Fibroblast of skin of abdomen (primary cell): Measurements from ENCODE around the gene RPS29. TPM values are rescaled to one million over a fixed set of nuclear protein-coding genes. Genes with fewer than 3 reads are reported as not detected.
"Not testable (repeated sequence)": the region's sequence is repeated elsewhere in the genome, so short reads cannot be mapped to it uniquely, and the experiment has no call there.

ENCODE experiments used
- DNase-seq: peaks from one replicate; pipeline ENCODE4 v3.0.0-alpha.2; 2013
- polyA plus RNA-seq, 2 experiments: library from polyadenylated mRNA; unstranded; fragments of 120-200 nt; gene quantifications; one replicate each; pipeline ENCODE4 v1.2.1, GENCODE V29; 2013; ENCODE audit not compliant: insufficient read length in 2 of 2

Gene RPS29
- polyA plus RNA-seq (2013, experiment 1 of 2; ENCODE audit: insufficient read length), result 1,458 TPM
- 1,368 TPM for polyA plus RNA-seq (2013, experiment 2 of 2; ENCODE audit: insufficient read length)

DNA sequence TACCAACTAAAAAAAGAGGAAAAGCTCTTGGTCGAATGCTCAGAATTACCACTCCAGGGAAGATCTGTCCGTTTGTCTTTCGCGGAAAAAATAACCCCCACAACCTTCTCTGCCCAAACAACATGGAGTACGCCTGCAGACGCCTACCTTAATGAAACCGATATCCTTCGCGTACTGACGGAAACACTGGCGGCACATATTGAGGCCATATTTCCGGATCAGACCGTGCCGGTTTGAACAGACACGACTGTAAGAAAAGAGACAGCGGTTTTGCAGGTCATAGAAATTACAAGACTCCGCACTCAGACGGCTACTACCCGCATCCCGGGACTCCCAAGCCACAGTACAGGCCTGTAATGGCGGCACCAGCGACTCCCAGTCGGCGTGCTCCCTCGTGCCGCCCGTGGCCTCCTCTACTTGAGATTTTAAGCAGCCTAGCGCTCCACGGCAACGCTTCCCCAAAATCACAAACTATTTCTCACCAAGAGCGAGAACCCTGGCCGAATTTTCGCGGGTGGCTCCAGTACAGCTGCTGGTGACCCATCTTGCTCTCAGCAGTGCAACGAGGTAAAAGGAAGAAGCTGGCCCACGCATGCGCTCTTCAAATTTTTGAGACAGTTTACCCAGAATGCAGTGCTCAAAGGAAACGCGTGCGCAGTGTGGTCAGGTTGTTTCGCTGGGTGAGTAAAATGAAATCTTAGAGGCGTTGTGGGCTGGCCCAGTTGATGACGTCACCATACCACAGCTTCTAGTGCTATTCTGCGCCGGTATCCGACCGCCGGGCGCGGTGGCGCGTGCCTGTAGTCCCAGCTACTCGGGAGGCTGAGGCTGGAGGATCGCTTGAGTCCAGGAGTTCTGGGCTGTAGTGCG, at the start of gene RPS29:
Gene RPS29, minus strand, starts transcription at position 578 of the 870 bp plus-strand sequence. Its CDS starts 34 bp downstream, at position 544.
- peak; percentile 99 for DNase-seq

DNA sequence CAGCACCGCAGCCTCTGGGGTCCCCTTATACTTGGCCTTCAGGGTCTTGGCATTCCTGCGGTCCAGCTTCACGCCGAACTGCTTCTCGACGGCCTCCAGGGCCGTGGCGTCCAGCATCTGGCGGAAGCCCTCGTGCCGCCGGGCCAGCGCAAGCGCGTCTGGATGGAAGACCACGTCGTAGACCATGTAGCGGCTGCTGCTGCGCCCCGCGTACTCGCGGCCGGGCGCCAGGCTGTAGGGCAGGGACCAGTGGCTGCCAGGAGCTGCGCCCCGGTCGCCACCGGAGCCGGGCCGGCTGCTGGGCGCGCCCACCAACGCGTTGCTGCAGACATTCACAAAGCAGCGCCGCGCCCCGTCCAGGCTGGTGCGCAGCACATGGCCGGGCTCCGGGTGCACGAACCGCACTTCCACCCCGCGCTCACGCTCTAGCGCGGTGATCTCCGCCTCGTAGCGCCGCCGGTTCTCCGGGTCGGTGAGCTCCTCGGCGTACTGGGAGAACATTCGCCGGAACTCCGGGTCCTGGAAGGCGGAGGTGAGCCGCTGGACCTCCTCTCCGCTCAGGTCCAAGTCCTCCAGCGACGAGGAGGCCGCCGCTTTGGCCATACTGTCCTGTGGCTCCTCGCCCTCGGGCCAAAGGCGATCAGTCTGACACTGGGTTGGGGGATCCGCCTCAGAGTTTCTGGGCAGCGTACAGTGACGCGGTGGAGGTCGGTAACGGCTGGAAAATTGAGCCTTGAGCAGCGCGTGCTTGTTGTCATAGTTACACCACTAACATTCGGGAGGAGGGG, 48.6 kb upstream of the RPS29 start, which contains the start of gene DNAAF2:
Gene DNAAF2, minus strand, starts transcription at position 698 of the 788 bp plus-strand sequence. Its CDS starts 95 bp downstream, at position 603.
- peak; percentile 64 for DNase-seq

DNA sequence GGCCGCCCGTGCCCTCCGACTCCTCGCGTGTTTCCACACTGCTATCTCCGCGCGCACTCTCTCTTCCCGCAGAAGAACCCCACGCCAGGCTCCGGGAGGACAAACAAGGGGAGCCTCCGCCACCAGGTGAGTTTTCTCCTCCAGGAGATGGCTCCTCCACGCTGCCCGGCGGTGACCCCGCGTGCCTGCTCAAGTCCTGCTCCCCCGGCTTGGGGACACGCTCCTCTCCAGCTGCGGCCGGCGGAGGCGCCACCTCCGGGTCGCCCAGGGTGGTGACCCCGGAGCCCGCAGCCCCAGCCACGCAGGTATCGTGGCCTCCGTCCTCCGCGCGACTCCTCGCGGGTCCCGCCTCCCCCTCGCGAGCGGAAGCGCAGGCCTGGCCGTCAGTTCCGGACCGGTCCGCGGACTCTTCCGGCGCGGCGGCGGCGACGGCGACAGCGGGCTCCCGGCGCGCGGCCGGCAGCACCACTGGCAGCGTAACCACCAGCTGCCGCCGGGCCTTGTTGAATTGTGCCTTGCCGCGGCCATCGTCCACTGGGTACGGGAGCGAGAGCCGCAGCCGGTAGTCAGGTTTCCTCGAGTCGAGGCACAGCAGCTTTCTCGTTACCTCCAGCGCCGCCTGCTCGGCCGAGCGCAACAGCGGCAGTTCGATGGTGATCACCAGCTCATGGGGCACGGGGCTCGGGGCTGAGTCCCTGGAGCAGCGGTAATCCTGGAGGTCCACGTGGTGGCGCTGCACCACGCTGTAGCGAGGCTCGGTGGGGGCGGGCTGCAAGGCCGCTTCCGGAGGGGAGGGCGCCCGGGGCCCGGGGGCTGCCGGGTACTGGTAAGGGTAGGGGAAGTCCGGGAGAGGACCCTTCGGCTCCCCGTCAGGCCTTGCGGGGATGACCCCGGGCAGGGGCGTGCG, 47.7 kb upstream of the RPS29 start:
- peak; percentile 95 for DNase-seq

DNA sequence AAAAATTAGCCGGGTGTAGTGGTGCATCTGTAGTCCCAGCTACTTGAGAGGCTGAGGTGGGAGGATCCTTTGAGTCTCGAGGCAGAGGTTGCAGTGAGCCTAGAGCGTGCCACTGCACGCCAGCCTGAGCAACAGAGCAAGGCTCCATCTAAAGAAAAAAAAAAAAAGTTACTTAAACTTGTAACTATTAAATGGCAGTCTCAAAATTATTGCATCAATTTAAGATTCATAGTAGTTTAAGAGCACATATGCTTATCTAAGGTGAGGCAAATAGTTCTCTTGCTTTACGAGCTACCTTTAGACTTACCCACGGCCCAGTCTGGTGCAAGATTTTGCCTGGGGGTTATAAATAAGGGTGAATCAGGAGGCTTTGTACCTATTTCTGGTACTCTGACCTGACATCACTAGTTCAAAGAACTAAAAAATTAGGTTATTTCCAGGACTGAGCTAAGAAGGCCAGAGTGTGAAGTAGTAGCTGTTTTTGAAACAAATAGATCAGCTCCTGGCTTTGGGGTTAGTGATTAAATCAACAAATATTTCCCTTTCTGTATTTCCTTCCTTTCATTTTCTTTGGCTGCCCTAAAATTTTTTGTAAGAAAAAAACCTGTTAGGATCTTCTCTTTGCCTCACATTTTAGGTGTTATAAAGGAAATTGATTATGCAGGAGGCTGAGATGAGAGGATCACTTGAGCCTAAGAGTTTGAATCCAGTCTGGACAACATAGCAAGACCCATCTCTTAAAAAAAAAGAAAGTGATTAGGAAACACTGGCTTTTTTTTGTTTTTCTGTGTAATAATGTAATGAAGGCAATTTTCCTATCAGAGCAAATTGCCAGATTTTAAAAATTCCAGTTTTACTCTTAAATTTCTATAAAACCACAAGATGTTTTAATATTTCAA, 38.0 kb upstream of the RPS29 start:
- no peak for DNase-seq

DNA sequence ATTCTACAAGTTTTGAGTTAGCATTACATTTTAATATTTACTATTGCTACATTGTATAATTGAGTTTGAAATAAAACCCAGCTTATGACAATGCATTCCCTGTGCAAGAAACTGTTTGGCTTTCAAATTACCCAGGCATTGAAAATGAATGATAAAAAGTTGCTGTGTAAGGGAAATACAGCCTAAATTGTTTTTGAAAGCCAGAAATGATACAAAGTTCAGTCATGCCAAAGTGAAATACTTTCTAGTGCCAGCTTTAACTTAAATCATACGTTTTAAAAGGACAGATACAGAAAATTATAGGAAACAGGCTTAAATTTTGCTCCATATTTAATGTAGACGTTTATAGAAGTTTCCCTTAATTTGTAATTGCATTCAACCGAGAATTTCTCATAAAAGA, 37.2 kb upstream of the RPS29 start:
- no peak for DNase-seq

DNA sequence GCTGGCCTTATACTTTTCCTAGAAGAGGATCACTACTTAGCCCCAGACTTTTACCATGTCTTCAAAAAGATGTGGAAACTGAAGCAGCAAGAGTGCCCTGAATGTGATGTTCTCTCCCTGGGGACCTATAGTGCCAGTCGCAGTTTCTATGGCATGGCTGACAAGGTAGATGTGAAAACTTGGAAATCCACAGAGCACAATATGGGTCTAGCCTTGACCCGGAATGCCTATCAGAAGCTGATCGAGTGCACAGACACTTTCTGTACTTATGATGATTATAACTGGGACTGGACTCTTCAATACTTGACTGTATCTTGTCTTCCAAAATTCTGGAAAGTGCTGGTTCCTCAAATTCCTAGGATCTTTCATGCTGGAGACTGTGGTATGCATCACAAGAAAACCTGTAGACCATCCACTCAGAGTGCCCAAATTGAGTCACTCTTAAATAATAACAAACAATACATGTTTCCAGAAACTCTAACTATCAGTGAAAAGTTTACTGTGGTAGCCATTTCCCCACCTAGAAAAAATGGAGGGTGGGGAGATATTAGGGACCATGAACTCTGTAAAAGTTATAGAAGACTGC, 35.9 kb upstream of the RPS29 start:
- DNase-seq, result no peak

DNA sequence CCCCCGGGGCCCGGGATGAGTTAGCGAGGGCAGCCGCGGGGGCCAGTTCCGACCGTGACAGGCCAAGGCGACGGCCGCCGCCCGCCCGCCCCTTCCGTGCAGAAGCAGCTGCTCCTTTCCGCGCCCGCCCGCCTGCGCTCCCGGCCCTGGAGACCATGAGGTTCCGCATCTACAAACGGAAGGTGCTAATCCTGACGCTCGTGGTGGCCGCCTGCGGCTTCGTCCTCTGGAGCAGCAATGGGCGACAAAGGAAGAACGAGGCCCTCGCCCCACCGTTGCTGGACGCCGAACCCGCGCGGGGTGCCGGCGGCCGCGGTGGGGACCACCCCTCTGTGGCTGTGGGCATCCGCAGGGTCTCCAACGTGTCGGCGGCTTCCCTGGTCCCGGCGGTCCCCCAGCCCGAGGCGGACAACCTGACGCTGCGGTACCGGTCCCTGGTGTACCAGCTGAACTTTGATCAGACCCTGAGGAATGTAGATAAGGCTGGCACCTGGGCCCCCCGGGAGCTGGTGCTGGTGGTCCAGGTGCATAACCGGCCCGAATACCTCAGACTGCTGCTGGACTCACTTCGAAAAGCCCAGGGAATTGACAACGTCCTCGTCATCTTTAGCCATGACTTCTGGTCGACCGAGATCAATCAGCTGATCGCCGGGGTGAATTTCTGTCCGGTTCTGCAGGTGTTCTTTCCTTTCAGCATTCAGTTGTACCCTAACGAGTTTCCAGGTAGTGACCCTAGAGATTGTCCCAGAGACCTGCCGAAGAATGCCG, 35.1 kb upstream of the RPS29 start:
- DNase-seq, result peak; percentile 63

DNA sequence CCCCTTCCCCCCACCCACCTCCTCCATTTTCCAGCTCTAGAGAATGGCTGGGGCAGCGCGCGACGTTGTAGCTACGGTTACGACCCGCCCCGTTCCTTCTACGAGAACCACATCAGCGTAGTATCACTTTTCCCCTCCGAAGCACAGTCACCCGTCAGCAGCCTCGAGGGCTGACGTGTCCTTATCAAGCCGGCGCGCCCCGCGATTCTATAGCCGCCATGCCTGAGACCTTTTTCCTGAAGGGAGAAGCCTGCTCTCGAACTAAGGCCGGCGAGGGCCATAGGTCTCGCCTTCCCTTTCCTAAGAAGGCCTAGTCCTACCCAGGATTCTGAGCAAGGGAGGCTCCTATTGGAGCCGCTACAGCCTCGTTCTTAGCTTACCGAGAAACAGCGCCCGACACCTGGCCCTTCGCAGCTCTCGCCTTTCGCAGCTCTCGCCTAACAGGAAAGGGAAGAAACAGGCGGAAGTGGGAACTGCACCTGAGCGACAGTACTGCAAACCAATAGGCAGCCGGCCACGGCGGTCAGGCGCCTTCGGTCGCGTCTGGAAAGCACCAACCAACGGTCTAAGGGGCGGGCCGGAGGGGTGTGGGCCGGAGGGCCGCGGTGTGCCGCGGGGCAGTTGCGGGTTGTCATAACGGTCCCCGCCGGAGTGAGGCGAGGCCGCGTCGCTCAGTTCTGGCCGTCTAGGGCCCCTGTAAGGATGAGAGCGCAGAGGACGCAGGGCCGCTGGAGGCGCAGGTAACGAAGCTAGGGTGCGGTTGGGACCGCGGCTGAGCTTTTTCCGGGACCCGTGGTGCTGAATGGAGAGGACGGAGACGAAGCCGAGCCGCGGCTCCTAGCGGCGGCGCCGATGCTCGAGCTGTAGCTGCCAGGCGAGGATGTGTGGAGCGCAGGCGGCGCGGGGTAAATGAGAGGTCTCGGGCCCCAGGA, 34.3 kb upstream of the RPS29 start, which contains the start of the genes MGAT2 and RPL36AL:
Gene MGAT2, plus strand, starts transcription at position 618 of the 932 bp plus-strand sequence. CDS start 470 bp downstream, outside the sequence.
Gene RPL36AL, minus strand, starts transcription at position 445 of the 932 bp plus-strand sequence. CDS start 1,522 bp downstream, outside the sequence.
- peak; percentile 99 for DNase-seq

DNA sequence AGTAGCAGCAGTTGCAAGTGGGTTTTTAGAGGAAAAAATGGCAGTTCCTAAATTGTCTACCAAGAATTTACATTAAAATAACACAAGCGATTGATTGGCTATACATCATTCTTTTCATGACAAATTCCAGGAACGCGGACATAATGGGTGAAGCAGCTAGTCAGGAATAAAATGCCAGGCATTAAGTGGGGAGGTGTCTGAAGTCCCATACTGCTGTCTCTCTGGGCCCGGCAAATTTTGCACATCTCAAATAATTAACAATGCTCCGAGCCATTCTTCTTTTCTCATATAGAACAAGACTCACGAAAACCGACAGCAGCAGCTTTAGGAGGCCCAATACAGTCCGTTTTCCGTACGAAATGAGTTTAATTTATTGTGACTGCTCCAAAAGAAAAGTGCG, 33.5 kb upstream of the RPS29 start:
- DNase-seq, result no peak

DNA sequence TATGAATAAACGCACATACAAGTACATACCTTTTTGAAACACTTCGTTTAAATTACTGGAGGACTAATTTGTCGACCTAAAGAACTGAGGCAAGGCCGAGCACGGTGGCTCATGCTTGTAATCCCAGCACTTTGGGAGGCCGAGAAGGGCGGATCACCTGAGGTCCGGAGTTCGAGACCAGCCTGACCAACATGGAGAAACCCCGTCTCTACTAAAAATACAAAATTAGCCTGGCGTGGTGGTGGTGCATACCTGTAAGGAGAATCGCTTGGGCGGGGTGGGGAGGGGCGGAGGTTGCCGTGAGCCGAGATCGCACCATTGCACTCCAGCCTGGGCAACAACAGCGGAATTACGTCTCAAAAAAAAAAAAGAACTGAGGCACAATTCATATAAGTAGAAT, 33.1 kb upstream of the RPS29 start:
- not testable (repeated sequence) for DNase-seq

DNA sequence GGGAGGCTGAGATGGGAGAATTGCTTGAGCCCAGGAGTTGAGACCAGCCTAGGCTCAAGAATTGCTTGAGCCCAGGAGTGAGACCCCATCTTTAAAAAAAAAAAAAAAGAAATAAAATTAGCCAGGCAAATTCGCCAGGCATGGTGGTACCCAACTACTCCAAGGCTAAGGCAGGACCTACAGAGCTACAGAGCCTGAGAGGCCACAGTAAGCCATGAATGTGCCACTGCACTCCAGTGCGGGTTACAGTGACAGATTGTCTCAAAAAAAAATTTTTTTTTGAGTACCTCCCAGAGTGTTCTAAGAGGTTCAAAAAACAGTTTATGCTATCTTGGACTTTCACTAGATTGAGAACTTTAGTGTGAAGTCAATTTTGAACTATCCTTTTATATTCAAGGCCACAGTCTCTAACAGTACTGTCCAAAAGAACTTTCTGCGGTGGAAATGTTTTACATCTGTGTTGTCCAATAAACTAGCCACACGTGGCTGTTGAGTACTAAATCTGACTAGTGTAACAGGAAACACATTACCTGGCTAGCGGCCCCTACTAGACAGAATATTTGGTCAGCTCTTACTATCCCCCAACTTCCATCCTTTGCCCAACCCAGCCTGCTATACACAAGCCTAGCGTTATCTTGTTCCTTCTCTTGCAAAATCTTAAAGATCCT, 31.8 kb upstream of the RPS29 start:
- no peak for DNase-seq

DNA sequence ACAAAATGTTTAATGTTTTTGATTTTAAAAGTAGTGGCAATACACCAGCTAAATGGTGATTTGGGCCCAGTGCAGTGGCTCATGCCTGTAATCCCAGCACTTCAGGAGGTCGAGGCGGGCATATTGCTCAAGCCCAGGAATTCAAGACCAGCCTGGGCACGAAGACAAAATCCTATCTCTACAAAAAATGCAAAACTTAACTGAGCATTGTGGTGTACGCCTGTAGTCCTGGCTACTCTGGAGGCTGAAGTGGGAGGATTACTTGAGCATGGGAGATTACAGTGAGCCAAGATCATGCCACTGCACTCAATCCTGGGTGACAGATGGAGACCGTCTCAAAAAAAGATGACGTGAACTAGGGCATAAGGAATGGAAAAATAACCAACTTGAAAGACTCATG, 29.6 kb upstream of the RPS29 start:
- DNase-seq, result no peak

DNA sequence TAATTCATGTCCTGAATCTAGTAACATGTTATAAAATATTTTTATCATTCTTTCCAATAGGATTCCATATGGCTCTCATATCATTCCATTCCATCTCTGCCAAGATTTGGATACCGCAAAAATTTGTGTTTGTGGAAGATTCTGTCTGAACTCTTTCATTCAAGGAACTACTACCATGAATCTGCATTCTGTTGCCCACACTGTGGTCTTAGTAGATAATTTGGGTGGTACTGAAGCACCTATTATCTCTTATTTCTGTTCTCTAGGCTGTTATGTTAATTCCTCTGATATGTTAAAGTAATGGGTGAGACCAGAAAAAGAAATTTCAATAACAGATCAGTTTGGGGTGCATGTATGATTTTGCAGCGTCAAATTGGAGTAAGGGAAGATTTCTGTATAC, 28.0 kb upstream of the RPS29 start:
- DNase-seq, result no peak

DNA sequence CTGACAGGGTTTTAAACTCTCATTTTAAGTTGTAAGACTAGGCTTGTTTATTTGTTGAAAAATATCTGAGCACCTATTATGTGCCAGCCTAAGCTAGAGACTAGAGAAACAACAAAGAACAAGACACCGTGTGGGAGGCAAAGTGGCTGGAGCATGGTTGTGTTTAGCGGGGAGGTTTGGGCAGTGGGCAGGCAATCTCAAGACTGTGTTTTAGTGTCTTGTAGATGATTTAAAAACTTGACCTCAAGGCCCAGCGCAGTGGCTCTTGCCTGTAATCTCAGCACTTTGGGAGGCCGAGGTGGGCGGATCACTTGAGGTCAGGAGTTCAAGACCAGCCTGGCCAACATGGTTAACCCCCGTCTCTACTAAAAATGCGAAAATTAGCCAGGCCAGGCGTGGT, 26.5 kb upstream of the RPS29 start:
- DNase-seq, result no peak

DNA sequence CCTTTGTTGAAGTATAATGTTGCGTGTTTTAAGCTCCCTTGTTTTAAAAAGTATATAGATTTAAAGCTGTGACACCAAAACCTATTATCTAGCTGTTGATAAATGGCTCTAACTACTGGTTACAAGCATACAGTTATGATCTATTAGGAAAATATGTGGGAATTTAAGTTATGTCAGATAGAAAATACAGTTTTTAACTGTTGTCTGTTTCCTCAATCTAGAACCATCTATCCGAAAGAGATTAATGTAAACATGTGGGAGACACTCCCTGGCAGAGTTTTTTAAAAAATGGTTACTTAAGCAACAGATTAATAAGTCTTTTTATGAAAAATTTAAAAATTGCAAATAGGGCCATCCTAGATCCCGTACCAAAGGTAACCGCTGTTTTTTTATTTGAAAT, 26.1 kb upstream of the RPS29 start:
- DNase-seq, result no peak

DNA sequence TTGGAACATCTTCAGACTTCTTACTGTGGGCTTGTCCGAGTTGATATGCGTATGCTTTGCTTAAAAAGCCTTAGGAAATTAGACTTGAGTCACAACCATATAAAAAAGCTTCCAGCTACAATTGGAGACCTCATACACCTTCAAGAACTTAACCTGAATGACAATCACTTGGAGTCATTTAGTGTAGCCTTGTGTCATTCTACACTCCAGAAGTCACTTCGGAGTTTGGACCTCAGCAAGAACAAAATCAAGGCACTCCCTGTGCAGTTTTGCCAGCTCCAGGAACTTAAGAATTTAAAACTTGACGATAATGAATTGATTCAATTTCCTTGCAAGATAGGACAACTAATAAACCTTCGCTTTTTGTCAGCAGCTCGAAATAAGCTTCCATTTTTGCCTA, 21.4 kb upstream of the RPS29 start:
- no peak for DNase-seq

DNA sequence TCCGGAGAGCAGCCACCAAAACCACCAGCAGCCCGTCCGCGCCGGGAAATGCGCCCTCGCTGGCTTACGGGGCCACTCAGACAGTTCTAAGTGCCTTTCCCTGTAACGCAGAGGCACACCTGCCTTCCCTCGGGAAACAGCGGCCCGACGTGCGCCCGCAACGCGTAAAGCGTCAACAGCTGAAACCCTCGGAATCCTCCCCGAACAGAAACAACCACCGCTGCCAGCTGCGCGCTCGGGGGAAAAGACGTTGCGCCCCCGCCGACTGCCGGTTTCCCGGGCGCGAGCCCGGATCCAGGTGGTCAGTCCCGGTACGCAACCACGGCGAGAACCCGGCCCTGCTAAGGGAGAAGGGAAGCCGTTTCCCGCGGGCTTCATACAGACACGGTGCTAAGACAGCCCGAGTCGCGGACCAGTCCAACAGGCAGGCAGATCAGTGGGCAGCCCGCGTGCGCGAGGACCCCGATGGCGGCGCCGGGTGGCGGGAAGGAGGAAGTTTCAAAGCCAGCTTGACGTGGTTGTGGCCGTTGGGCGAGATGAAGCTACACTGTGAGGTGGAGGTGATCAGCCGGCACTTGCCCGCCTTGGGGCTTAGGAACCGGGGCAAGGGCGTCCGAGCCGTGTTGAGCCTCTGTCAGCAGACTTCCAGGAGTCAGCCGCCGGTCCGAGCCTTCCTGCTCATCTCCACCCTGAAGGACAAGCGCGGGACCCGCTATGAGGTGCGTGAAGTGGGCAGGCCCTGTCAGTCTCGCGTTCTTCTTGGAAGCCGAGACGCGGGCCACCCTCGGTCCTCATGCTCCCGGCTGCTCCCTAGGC, 12.5 kb upstream of the RPS29 start, which contains the start of gene LRR1:
Gene LRR1, plus strand, starts transcription at position 456 of the 816 bp plus-strand sequence. Its CDS starts 81 bp downstream, at position 537.
- DNase-seq, result peak; percentile 81
